ENCODE measurements around the gene RPGR.

The RPGR gene

DNA sequence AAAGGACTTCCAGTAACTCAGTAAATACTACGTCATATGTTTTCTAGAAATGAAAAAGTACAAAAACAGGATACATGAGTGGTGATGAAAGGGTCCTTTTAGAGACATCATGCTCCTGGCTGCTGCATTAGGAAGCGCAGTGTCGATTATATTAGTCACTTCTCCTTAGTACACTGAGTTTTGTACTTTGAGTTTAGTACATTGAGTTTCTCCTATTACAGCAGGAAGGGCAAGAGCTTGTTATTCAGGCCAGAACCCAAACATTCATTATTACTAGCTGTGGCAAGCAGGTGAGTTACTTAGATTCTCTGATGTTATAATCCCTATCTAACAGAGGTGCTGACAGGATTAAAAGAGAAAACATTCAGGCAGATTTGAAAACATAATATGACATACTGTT is 21.3 kb downstream of the RPGR start:
- TF ChIP-seq, protein P1, sequence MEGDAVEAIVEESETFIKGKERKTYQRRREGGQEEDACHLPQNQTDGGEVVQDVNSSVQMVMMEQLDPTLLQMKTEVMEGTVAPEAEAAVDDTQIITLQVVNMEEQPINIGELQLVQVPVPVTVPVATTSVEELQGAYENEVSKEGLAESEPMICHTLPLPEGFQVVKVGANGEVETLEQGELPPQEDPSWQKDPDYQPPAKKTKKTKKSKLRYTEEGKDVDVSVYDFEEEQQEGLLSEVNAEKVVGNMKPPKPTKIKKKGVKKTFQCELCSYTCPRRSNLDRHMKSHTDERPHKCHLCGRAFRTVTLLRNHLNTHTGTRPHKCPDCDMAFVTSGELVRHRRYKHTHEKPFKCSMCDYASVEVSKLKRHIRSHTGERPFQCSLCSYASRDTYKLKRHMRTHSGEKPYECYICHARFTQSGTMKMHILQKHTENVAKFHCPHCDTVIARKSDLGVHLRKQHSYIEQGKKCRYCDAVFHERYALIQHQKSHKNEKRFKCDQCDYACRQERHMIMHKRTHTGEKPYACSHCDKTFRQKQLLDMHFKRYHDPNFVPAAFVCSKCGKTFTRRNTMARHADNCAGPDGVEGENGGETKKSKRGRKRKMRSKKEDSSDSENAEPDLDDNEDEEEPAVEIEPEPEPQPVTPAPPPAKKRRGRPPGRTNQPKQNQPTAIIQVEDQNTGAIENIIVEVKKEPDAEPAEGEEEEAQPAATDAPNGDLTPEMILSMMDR (IDR thresholded peaks at IDR 0.05; ENCODE audit: extremely low read depth, missing control alignments), result no peak
- no peak for DNase-seq (ENCODE audit: low spot score)

DNA sequence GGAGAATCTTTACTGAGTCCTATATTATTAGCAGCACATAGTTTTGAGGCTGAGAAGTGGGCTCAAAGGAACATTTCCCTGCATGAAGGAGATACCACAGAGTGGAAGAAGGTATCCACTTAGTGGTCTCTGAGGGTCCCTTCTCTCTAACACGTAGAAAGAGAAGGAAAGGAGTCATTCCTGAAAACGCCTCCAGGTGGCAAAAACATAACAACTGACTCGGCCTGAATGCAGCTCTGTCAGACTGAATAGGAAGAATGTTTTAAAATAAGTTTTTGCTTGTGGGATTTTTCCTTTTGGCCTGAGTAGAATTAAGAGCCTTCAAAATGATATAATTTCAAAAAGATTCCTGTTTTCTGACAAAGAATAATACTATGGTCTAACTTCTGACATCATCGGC is 23.3 kb downstream of the RPGR start:
- DNase-seq (ENCODE audit: low spot score), result no peak
- TF ChIP-seq, protein P1 (IDR thresholded peaks at IDR 0.05; ENCODE audit: extremely low read depth, missing control alignments), result no peak

DNA sequence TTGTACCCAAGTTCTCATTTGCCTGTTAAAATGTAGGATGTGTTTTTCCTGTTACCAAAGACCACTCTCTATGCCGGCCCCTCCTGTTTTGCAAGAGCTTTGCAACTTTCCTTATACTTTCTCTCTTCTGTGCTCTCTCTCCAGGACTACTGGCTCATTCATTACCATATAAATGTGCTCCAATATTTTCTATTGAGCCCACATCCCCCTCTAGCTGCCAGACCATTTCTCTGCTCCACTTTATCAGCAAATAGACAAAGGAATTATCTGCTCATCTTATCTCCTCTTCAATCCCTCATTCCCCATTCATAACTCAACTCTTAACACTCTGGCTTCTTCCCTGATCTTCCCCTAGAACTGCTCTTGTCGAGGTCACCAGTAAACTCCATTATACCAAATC is 33.6 kb downstream of the RPGR start:
- TF ChIP-seq, protein P1 (IDR thresholded peaks at IDR 0.05; ENCODE audit: extremely low read depth, missing control alignments), result no peak
- DNase-seq (ENCODE audit: low spot score), result no peak

DNA sequence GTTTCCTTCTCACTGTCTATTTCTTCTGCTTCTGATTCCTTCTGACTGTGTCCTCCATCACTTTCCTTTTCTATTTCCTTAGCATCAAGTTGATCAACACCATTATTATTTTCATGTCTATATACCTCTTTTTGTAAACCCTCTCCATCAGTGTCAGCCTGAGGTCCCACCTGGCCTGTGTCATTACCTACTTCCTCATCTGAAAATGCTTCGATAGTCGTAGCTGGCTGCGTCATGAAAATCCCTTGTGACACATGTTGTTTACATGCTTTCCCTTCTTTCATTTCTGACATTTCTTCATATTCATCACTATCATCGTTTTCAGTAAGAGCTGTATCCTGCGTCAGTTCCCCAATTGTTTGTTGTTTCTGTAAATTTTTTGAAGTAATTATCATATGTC is 39.6 kb downstream of the RPGR start:
- TF ChIP-seq, protein P1 (IDR thresholded peaks at IDR 0.05; ENCODE audit: extremely low read depth, missing control alignments), result no peak
- DNase-seq (ENCODE audit: low spot score), result no peak

DNA sequence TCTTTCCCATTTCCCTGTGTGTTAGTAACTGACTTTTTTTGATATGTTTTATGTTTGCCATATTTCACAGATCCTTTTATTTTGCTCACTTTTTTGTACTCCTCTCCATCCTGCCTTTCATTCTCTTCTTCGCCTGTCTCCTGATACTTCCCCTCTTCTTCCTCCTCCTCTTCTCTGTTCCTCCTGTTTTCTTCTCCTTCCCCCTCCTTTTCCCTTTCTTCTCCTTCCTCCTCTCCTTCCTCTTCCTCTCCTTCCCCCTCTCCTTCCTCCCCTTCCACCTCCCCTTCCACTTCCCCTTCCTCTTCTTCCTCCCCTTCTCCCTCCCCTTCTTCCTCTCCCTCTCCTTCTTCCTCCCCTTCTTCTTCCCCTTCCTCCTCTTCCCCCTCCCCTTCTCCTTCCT is 41.7 kb downstream of the RPGR start:
- TF ChIP-seq, protein P1 (IDR thresholded peaks at IDR 0.05; ENCODE audit: extremely low read depth, missing control alignments), result no peak
- DNase-seq (ENCODE audit: low spot score), result no peak

DNA sequence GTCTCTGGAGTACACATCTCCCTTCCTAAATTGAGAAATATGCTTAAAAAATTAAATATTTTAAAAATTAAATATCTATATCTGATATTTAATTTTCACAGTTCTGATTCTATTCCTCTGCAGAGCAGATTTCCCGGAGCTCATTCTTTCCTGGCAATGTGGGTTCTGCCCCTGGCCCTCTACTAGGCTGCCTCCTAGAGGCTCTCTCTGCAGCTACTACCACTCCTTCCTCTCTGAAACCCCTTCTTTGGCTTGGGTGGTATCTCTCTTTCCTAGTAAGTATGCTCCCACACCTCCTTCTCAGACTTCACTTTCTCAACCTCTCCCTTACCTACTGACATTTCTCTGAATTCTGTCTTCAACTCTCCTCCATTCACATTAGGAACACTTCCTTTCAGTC is 45.3 kb downstream of the RPGR start:
- no peak for DNase-seq (ENCODE audit: low spot score)
- TF ChIP-seq, protein P1 (IDR thresholded peaks at IDR 0.05; ENCODE audit: extremely low read depth, missing control alignments), result no peak

DNA sequence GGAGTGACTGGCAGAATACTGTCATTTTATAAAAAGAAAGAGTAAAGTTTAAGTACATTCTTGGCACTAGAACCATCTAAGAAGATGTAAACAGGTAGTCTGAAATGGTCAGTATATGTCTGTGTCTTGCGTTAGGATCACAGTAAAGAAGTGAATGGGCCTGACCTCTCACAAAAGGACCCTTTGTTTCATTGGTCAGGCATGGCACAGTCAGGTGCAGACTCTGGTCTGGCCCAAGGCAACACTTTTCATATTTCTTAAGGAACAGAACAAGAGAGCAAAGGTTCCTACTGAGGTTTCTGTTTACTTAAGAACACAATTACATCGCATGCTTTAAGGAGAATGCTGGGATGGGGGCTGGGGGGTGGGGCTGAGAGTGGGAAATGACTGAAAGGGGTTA is 48.1 kb downstream of the RPGR start:
- no peak for DNase-seq (ENCODE audit: low spot score)
- TF ChIP-seq, protein P1 (IDR thresholded peaks at IDR 0.05; ENCODE audit: extremely low read depth, missing control alignments), result no peak
